Body of pancreas (tissue), 4 donors: ENCODE measurements around the gene KRTAP20-3. TPM values are rescaled to one million over a fixed set of nuclear protein-coding genes. Genes with fewer than 3 reads are reported as not detected.

Source experiments
- ATAC-seq: fragments of 150-250 bp; one replicate; pipeline ENCODE4 v1.9.1; 2016
- DNase-seq, 4 donors: peaks; one replicate each; pipeline ENCODE4 v3.0.0-alpha.2; 2019
- H3K27ac ChIP-seq, 4 donors: fragments of 200-600 bp; sonication (generic); 1 replicate in 3 of 4; 2 replicates in 1 of 4; pipeline versions ENCODE4 v1.5.1 to v1.6.1; 2016 to 2019; ENCODE audit warnings: mild to moderate bottlenecking in 1 of 4, mixed read lengths in 1 of 4, moderate library complexity in 1 of 4
- H3K27me3 ChIP-seq, 2 donors: fragments of 200-600 bp; sonication (generic); one replicate each; pipeline ENCODE4 v1.6.0; 2016; ENCODE audit warnings: mild to moderate bottlenecking in 1 of 2
- H3K36me3 ChIP-seq, 2 donors: fragments of 200-600 bp; sonication (generic); replicated peaks in 1 of 2; 2 replicates each; pipeline ENCODE4 v1.5.1; 2016; ENCODE audit warnings: low read depth in 2 of 2; ENCODE audit not compliant: insufficient read depth in 1 of 2
- H3K4me1 ChIP-seq: fragments of 200-600 bp; sonication (generic); one replicate; pipeline ENCODE4 v1.6.0; 2016
- H3K4me3 ChIP-seq, 2 donors: fragments of 200-600 bp; sonication (generic); 1 replicate in 1 of 2; 2 replicates in 1 of 2; pipeline ENCODE4 v1.5.1; 2016 to 2019
- H3K9me3 ChIP-seq, 3 donors: fragments of 200-600 bp; sonication (generic); 1 replicate in 2 of 3; 2 replicates in 1 of 3; pipeline ENCODE4 v1.5.1; 2016
- POLR2A ChIP-seq, 3 donors: fragments of 450-650 bp; IDR thresholded peaks; one replicate each; pipeline ENCODE4 v1.6.1; 2016; ENCODE audit warnings: antibody characterized with exemption in 3 of 3, mild to moderate bottlenecking in 2 of 3
- WGBS, 2 donors: methylation state at CpG; one replicate each; pipeline ENCODE4 v1.1.5; 2017; 5-methylcytosine and 5-hydroxymethylcytosine counted together
- intact Hi-C: fragments of 100-400 bp; cut with DNase I; formaldehyde crosslinking; loops from one replicate; pipeline ENCODE4 v1.15.1; 2023
- small RNA-seq: library from RNA; depleted of rRNA; stranded (forward); fragments of <200 nt; gene quantifications from one replicate; pipeline ENCODE3, GENCODE V24; 2016
- total RNA-seq, 2 donors: library from RNA; depleted of rRNA; stranded (reverse); fragments of >200 nt; gene quantifications; one replicate each; pipeline ENCODE4 v1.1.0, GENCODE V29; 2016
- TF ChIP-seq, protein P1 (sequence below), 7 experiments: fragments of 450-650 bp in 4 of 7; fragments of 200-600 bp in 3 of 7; sonication (generic) in 3 of 7; IDR thresholded peaks; one replicate each; pipeline ENCODE4 v1.5.1; 2016 to 2019; ENCODE audit warnings: antibody characterized with exemption in 7 of 7

Gene KRTAP20-3
- total RNA-seq, 2 donors from 2014 or later = not detected

GRCh38 chr21:30689822-30690221 is 47.2 kb downstream of the KRTAP20-3 start:
- intact Hi-C loops = no loop called here
- no peak for ATAC-seq
- no peak for DNase-seq
- Histone ChIP-seq H3K27ac (no peak overlapping the region), H3K27me3 (no peaks in the 10 kb centered on the region), H3K36me3 (no peaks in the 10 kb centered on the region), H3K4me3 (no peak overlapping the region), H3K9me3 (peaks cover 0 to 4% (median 0%) of the 10 kb centered on the region in 3 donors), H3K4me1 (no peaks in the 10 kb centered on the region)
- 53 to 59% methylated on average over 6 to 7 of the region's 7 CpGs for WGBS, 2 donors
- TF ChIP-seq, protein P1, sequence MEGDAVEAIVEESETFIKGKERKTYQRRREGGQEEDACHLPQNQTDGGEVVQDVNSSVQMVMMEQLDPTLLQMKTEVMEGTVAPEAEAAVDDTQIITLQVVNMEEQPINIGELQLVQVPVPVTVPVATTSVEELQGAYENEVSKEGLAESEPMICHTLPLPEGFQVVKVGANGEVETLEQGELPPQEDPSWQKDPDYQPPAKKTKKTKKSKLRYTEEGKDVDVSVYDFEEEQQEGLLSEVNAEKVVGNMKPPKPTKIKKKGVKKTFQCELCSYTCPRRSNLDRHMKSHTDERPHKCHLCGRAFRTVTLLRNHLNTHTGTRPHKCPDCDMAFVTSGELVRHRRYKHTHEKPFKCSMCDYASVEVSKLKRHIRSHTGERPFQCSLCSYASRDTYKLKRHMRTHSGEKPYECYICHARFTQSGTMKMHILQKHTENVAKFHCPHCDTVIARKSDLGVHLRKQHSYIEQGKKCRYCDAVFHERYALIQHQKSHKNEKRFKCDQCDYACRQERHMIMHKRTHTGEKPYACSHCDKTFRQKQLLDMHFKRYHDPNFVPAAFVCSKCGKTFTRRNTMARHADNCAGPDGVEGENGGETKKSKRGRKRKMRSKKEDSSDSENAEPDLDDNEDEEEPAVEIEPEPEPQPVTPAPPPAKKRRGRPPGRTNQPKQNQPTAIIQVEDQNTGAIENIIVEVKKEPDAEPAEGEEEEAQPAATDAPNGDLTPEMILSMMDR (IDR thresholded peaks at IDR 0.05) = no peak
- TF ChIP-seq POLR2A (IDR thresholded peaks at IDR 0.05) = no peak

Small RNA genes within 50 kb of the gene (small RNA-seq; reads per million reads assigned to genes)
- gene KRTAP20-1 = not detected
- gene KRTAP20-3 = not detected
- gene KRTAP20-4 = not detected
- not detected for gene KRTAP22-1

Other genes with a start within 250 kb of the KRTAP20-3 start
- not detected for gene KRTAP13-1, start 246.8 kb upstream of the KRTAP20-3 start, total RNA-seq
- not detected for gene KRTAP13-3, start 216.9 kb upstream of the KRTAP20-3 start, total RNA-seq
- not detected for gene KRTAP13-4, start 212.6 kb upstream of the KRTAP20-3 start, total RNA-seq
- gene KRTAP15-1, start 202.6 kb upstream of the KRTAP20-3 start, total RNA-seq = not detected
- not detected for gene KRTAP19-1, start 162.5 kb upstream of the KRTAP20-3 start, total RNA-seq
- gene KRTAP19-2, start 155.4 kb upstream of the KRTAP20-3 start, total RNA-seq = not detected
- not detected for gene KRTAP19-3, start 150.9 kb upstream of the KRTAP20-3 start, total RNA-seq
- gene KRTAP19-4, start 145.7 kb upstream of the KRTAP20-3 start, total RNA-seq = not detected
- not detected for gene KRTAP19-5, start 140.7 kb upstream of the KRTAP20-3 start, total RNA-seq
- not detected for gene KRTAP19-6, start 101.0 kb upstream of the KRTAP20-3 start, total RNA-seq
- gene KRTAP19-7, start 81.5 kb upstream of the KRTAP20-3 start, total RNA-seq = not detected
- gene KRTAP22-2, start 52.5 kb upstream of the KRTAP20-3 start, total RNA-seq = not detected
- gene KRTAP6-3, start 50.4 kb upstream of the KRTAP20-3 start, total RNA-seq = not detected
- not detected for gene KRTAP6-2, start 44.0 kb upstream of the KRTAP20-3 start, total RNA-seq
- gene KRTAP22-1, start 41.8 kb upstream of the KRTAP20-3 start, total RNA-seq = not detected
- not detected for gene KRTAP6-1, start 28.9 kb upstream of the KRTAP20-3 start, total RNA-seq
- gene KRTAP20-1, start 26.4 kb upstream of the KRTAP20-3 start, total RNA-seq = not detected
- gene KRTAP20-4, start 22.2 kb upstream of the KRTAP20-3 start, total RNA-seq = not detected
- not detected for gene KRTAP20-2, start 7.7 kb upstream of the KRTAP20-3 start, total RNA-seq
- not detected for gene KRTAP21-3, start 75.9 kb downstream of the KRTAP20-3 start, total RNA-seq
- not detected for gene KRTAP21-2, start 104.4 kb downstream of the KRTAP20-3 start, total RNA-seq
- gene KRTAP21-1, start 112.6 kb downstream of the KRTAP20-3 start, total RNA-seq = not detected
- gene KRTAP8-1, start 170.4 kb downstream of the KRTAP20-3 start, total RNA-seq = not detected
- gene KRTAP7-1, start 186.9 kb downstream of the KRTAP20-3 start, total RNA-seq = not detected
- not detected for gene KRTAP11-1, start 238.7 kb downstream of the KRTAP20-3 start, total RNA-seq